ENCODE data around the gene BARX2.

BARX2 gene

GRCh38 chr11:129434641-129435498, 59.2 kb downstream of the BARX2 start:
- Histone ChIP-seq H3K36me3 (ENCODE audit: low read length) (no peaks in the 10 kb centered on the region), H3F3A (ENCODE audit: insufficient read depth) (no peaks in the 10 kb centered on the region), H3K9me2 (replicated peaks; ENCODE audit: insufficient read depth, low read length) (no peaks in the 10 kb centered on the region), H4K20me1 (ENCODE audit: low read depth, low read length) (no peaks in the 10 kb centered on the region), H3K9me3 (ENCODE audit: insufficient read depth, low read length) (no peaks in the 10 kb centered on the region), H3K27ac (ENCODE audit: low read depth, low read length) (no peak overlapping the region), H3K4me3 (ENCODE audit: insufficient read depth, low read length, poor library complexity, severe bottlenecking) (no peak overlapping the region), H3K79me2 (ENCODE audit: insufficient read depth, low read length) (no peaks in the 10 kb centered on the region), H3K4me2 (ENCODE audit: low read depth, low read length, poor library complexity, severe bottlenecking) (no peak overlapping the region), H3K9ac (ENCODE audit: low read length) (no peak overlapping the region), H3K27me3 (ENCODE audit: low read length) (no peaks in the 10 kb centered on the region), H2AFZ (ENCODE audit: low read depth, low read length, severe bottlenecking) (no peak overlapping the region)
- TF ChIP-seq CTCF (IDR thresholded peaks at IDR 0.05; ENCODE audit: insufficient read depth, low read length, poor library complexity, severe bottlenecking) (no peak), EZH2phosphoT487 (conservative IDR thresholded peaks at IDR 0.05; ENCODE audit: low read length) (no peak)

GRCh38 chr11:129435499-129436245, 60.0 kb downstream of the BARX2 start:
- no peak overlapping the region for H2AFZ ChIP-seq (ENCODE audit: low read depth, low read length, severe bottlenecking)
- H3K27ac ChIP-seq (ENCODE audit: low read depth, low read length) = no peak overlapping the region
- no peaks in the 10 kb centered on the region for H3K9me2 ChIP-seq (replicated peaks; ENCODE audit: insufficient read depth, low read length)

GRCh38 chr11:129436573-129436972, 60.9 kb downstream of the BARX2 start:
- Histone ChIP-seq H3K27ac (ENCODE audit: low read depth, low read length) (no peak overlapping the region), H3K4me3 (ENCODE audit: insufficient read depth, low read length, poor library complexity, severe bottlenecking) (no peak overlapping the region), H3K9me2 (replicated peaks; ENCODE audit: insufficient read depth, low read length) (no peaks in the 10 kb centered on the region), H3F3A (ENCODE audit: insufficient read depth) (no peaks in the 10 kb centered on the region), H3K79me2 (ENCODE audit: insufficient read depth, low read length) (no peaks in the 10 kb centered on the region), H3K27me3 (ENCODE audit: low read length) (no peaks in the 10 kb centered on the region), H3K36me3 (ENCODE audit: low read length) (no peaks in the 10 kb centered on the region), H3K9ac (ENCODE audit: low read length) (no peak overlapping the region), H4K20me1 (ENCODE audit: low read depth, low read length) (no peaks in the 10 kb centered on the region), H2AFZ (ENCODE audit: low read depth, low read length, severe bottlenecking) (no peak overlapping the region), H3K4me2 (ENCODE audit: low read depth, low read length, poor library complexity, severe bottlenecking) (no peak overlapping the region), H3K9me3 (ENCODE audit: insufficient read depth, low read length) (no peaks in the 10 kb centered on the region)
- TF ChIP-seq CTCF (IDR thresholded peaks at IDR 0.05; ENCODE audit: insufficient read depth, low read length, poor library complexity, severe bottlenecking) (no peak), EZH2phosphoT487 (conservative IDR thresholded peaks at IDR 0.05; ENCODE audit: low read length) (no peak)

More at GRCh38 chr11:129435499-129436245, 60.0 kb downstream of the BARX2 start:
- Histone ChIP-seq H3K79me2 (ENCODE audit: insufficient read depth, low read length) (no peaks in the 10 kb centered on the region), H3K36me3 (ENCODE audit: low read length) (no peaks in the 10 kb centered on the region), H3K9me3 (ENCODE audit: insufficient read depth, low read length) (no peaks in the 10 kb centered on the region), H3K4me3 (ENCODE audit: insufficient read depth, low read length, poor library complexity, severe bottlenecking) (no peak overlapping the region), H3K9ac (ENCODE audit: low read length) (no peak overlapping the region), H3K27me3 (ENCODE audit: low read length) (no peaks in the 10 kb centered on the region), H3F3A (ENCODE audit: insufficient read depth) (no peaks in the 10 kb centered on the region), H3K4me2 (ENCODE audit: low read depth, low read length, poor library complexity, severe bottlenecking) (no peak overlapping the region), H4K20me1 (ENCODE audit: low read depth, low read length) (no peaks in the 10 kb centered on the region)
- TF ChIP-seq EZH2phosphoT487 (conservative IDR thresholded peaks at IDR 0.05; ENCODE audit: low read length) = no peak
- TF ChIP-seq CTCF (IDR thresholded peaks at IDR 0.05; ENCODE audit: insufficient read depth, low read length, poor library complexity, severe bottlenecking) = no peak

All from SU-DHL-6 (cell line).